PFSK-1 (cell line): ENCODE results near the gene SET.

ENCODE experiments used
- FOXP2 ChIP-seq: optimal IDR thresholded peaks from 2 replicates; pipeline ENCODE3; 2011; ENCODE audit warnings: borderline replicate concordance, control low read depth, inconsistent platforms; ENCODE audit not compliant: insufficient read depth; ENCODE audit errors: extremely low read length, extremely low read depth
- POLR2AphosphoS5 ChIP-seq: IDR thresholded peaks from 2 replicates; pipeline ENCODE4 v1.6.1; 2012; ENCODE audit warnings: low read depth, mild to moderate bottlenecking, control low read depth, low read length, moderate library complexity
- SIN3A ChIP-seq: IDR thresholded peaks from 2 replicates; pipeline ENCODE4 v1.6.1; 2012; ENCODE audit warnings: mild to moderate bottlenecking, low read length, moderate library complexity, borderline replicate concordance; ENCODE audit not compliant: insufficient read depth
- TAF1 ChIP-seq: IDR thresholded peaks from 2 replicates; pipeline ENCODE4 v1.6.1; 2012; ENCODE audit warnings: low read length, control low read depth, borderline replicate concordance; ENCODE audit not compliant: insufficient read depth
- TF ChIP-seq, protein P1 (sequence below), 2 experiments: IDR thresholded peaks; 2 replicates each; pipeline versions ENCODE4 v1.6.1 to v1.8.0; 2011 to 2012; ENCODE audit warnings: low read depth in 2 of 2, low read length in 2 of 2, control low read depth in 1 of 2, inconsistent platforms in 1 of 2, mild to moderate bottlenecking in 1 of 2, moderate library complexity in 1 of 2; ENCODE audit not compliant: insufficient read depth in 1 of 2

- no peak for TF ChIP-seq TAF1
- TF ChIP-seq, protein P1, sequence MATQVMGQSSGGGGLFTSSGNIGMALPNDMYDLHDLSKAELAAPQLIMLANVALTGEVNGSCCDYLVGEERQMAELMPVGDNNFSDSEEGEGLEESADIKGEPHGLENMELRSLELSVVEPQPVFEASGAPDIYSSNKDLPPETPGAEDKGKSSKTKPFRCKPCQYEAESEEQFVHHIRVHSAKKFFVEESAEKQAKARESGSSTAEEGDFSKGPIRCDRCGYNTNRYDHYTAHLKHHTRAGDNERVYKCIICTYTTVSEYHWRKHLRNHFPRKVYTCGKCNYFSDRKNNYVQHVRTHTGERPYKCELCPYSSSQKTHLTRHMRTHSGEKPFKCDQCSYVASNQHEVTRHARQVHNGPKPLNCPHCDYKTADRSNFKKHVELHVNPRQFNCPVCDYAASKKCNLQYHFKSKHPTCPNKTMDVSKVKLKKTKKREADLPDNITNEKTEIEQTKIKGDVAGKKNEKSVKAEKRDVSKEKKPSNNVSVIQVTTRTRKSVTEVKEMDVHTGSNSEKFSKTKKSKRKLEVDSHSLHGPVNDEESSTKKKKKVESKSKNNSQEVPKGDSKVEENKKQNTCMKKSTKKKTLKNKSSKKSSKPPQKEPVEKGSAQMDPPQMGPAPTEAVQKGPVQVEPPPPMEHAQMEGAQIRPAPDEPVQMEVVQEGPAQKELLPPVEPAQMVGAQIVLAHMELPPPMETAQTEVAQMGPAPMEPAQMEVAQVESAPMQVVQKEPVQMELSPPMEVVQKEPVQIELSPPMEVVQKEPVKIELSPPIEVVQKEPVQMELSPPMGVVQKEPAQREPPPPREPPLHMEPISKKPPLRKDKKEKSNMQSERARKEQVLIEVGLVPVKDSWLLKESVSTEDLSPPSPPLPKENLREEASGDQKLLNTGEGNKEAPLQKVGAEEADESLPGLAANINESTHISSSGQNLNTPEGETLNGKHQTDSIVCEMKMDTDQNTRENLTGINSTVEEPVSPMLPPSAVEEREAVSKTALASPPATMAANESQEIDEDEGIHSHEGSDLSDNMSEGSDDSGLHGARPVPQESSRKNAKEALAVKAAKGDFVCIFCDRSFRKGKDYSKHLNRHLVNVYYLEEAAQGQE (IDR thresholded peaks at IDR 0.05; ENCODE audit: insufficient read depth in 1 of 2, low read depth in 2 of 2, low read length in 2 of 2), result no peak
- no peak for TF ChIP-seq SIN3A
- TF ChIP-seq POLR2AphosphoS5, result no peak
- no peak for TF ChIP-seq FOXP2
Observed at GRCh38 chr9:128731093-128731492, 42.1 kb downstream of the SET start.
